Measurements from ENCODE around the gene NOL9.

- no peak for TF ChIP-seq CTCF (IDR thresholded peaks at IDR 0.05; ENCODE audit: insufficient read depth, low read length)
- no peak for TF ChIP-seq POLR2AphosphoS5 (IDR thresholded peaks at IDR 0.05; ENCODE audit: low read depth)
- TF ChIP-seq REST (IDR thresholded peaks at IDR 0.05; ENCODE audit: insufficient replicate concordance, low read depth), result no peak
These were observed 25.8 kb downstream of the NOL9 start for GRCh38 chr1:6528492-6528891.
